Measurements from ENCODE around the gene NUDT4B. TPM values are rescaled to one million over a fixed set of nuclear protein-coding genes. Genes with fewer than 3 reads are reported as not detected.
"Not testable (repeated sequence)": the region's sequence is repeated elsewhere in the genome, so short reads cannot be mapped to it uniquely, and the experiment has no call there.

The NUDT4B gene
- total and polyA plus RNA-seq, 10 of the 15 experiments (the other 5 are each of a cell fraction or from before 2014, with no cell fraction given), result 0.11 to 25.5 (median 5.1) TPM; not detected in 2

DNA sequence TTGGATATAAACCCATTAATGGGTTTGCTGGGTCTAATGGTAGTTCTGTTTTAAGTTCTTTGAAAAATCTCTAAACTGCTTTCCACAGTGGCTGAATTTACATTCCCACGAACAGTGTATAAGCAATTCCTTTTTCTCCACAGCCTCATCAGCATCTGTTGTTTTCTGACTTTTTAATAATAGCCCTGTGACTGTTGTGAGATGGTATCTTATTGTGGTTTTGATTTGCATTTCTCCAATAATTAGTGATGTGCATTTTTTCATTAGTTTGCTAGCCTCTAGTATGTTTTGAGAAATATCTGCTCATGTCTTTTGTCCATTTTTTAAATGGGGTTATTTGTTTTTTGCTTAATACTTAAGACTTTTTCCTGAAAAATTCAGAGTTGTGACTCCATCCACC, 31.8 kb downstream of the NUDT4B start:
- SMC1A ChIA-PET (ENCODE audit: uncharacterized antibody, unreplicated experiment); H2AFZ ChIP-seq (ENCODE audit: control insufficient read depth, low read depth, low read length); H4K20me1 ChIP-seq (ENCODE audit: control insufficient read depth, insufficient read depth); H3K36me3 ChIP-seq (ENCODE audit: control insufficient read depth in 2 of 2, insufficient read depth in 2 of 2, low read length in 1 of 2); H3K27me3 ChIP-seq (replicated peaks in 1 of 2; ENCODE audit: control insufficient read depth in 2 of 2, insufficient read depth in 2 of 2, low read length in 1 of 2); intact Hi-C loops (cut with micrococcal nuclease; ENCODE audit: unreplicated experiment); RAD21 ChIA-PET (ENCODE audit: unreplicated experiment); H3K9ac ChIP-seq (ENCODE audit: control insufficient read depth, insufficient read depth, low read length); CTCF ChIA-PET; H3K4me2 ChIP-seq (ENCODE audit: control insufficient read depth, insufficient read depth); H3K27ac ChIP-seq (ENCODE audit: control insufficient read depth, insufficient read depth); BruUV-seq (replicated peaks); DNase-seq (ENCODE audit: low read depth, low spot score); FAIRE-seq; H3K4me3 ChIP-seq; ATAC-seq; POLR2A ChIA-PET; H3K9me3 ChIP-seq (replicated peaks; ENCODE audit: control insufficient read depth, insufficient read depth, low read length); H3K79me2 ChIP-seq (ENCODE audit: control insufficient read depth, insufficient read depth, low read length); H3K4me1 ChIP-seq (ENCODE audit: control insufficient read depth, insufficient read depth, low read length); in situ Hi-C loops (cut with MboI): not testable (repeated sequence)
- WGBS (ENCODE audit: insufficient coverage, insufficient replicate concordance, low lambda C conversion rate, missing lambda C conversion rate), result no CpG with 5 or more reads among the region's 1 CpG

- BruUV-seq (replicated peaks), result not testable (repeated sequence)
Observed at GRCh38 chr1:148791543-148792099, 43.0 kb downstream of the NUDT4B start.

DNA sequence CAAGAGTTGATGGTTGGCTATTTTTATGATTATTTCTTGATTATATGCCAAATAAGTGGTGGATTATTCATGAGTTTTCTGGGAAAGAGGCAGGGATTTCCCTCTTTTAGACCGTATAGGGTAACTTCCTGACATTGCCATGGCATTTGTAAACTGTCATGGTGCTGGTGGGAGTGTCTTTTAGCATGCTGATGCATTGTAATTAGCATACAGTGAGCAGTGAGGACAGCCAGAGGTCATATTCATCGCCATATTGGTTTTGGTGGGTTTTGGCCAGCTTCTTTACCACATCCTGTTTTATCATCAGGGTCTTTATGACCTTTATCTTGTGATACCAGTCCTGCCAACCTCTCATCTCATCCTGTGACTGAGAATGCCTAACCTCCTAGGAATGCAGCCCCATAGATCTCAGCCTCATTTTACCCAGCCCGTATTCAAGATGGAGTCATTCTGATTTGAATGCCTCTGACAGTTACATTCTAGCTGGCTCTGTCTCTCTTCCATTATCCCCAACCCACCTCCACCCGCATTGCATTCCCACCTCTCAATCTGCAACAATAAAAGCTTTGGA, 45.3 kb downstream of the NUDT4B start:
- SMC1A ChIA-PET (ENCODE audit: uncharacterized antibody, unreplicated experiment); H4K20me1 ChIP-seq (ENCODE audit: control insufficient read depth, insufficient read depth); H2AFZ ChIP-seq (ENCODE audit: control insufficient read depth, low read depth, low read length); H3K27me3 ChIP-seq (replicated peaks in 1 of 2; ENCODE audit: control insufficient read depth in 2 of 2, insufficient read depth in 2 of 2, low read length in 1 of 2); H3K4me1 ChIP-seq (ENCODE audit: control insufficient read depth, insufficient read depth, low read length); CTCF ChIA-PET; H3K9me3 ChIP-seq (replicated peaks; ENCODE audit: control insufficient read depth, insufficient read depth, low read length); DNase-seq (ENCODE audit: low read depth, low spot score); ATAC-seq; intact Hi-C loops (cut with micrococcal nuclease; ENCODE audit: unreplicated experiment); H3K36me3 ChIP-seq (ENCODE audit: control insufficient read depth in 2 of 2, insufficient read depth in 2 of 2, low read length in 1 of 2); H3K27ac ChIP-seq (ENCODE audit: control insufficient read depth, insufficient read depth); FAIRE-seq; H3K4me2 ChIP-seq (ENCODE audit: control insufficient read depth, insufficient read depth); H3K79me2 ChIP-seq (ENCODE audit: control insufficient read depth, insufficient read depth, low read length); RAD21 ChIA-PET (ENCODE audit: unreplicated experiment); in situ Hi-C loops (cut with MboI); H3K9ac ChIP-seq (ENCODE audit: control insufficient read depth, insufficient read depth, low read length); POLR2A ChIA-PET; BruUV-seq (replicated peaks); H3K4me3 ChIP-seq: not testable (repeated sequence)
- no CpG with 5 or more reads among the region's 4 CpGs for WGBS (ENCODE audit: insufficient coverage, insufficient replicate concordance, low lambda C conversion rate, missing lambda C conversion rate)

More at GRCh38 chr1:148791543-148792099, 43.0 kb downstream of the NUDT4B start:
- FAIRE-seq; in situ Hi-C loops (cut with MboI); ATAC-seq; H4K20me1 ChIP-seq (ENCODE audit: control insufficient read depth, insufficient read depth); H3K4me3 ChIP-seq; RAD21 ChIA-PET (ENCODE audit: unreplicated experiment); intact Hi-C loops (cut with micrococcal nuclease; ENCODE audit: unreplicated experiment); CTCF ChIA-PET; POLR2A ChIA-PET; H3K4me1 ChIP-seq (ENCODE audit: control insufficient read depth, insufficient read depth, low read length); DNase-seq (ENCODE audit: low read depth, low spot score); H3K9me3 ChIP-seq (replicated peaks; ENCODE audit: control insufficient read depth, insufficient read depth, low read length); H3K79me2 ChIP-seq (ENCODE audit: control insufficient read depth, insufficient read depth, low read length); H3K4me2 ChIP-seq (ENCODE audit: control insufficient read depth, insufficient read depth); H3K27ac ChIP-seq (ENCODE audit: control insufficient read depth, insufficient read depth); H2AFZ ChIP-seq (ENCODE audit: control insufficient read depth, low read depth, low read length); H3K36me3 ChIP-seq (ENCODE audit: control insufficient read depth in 2 of 2, insufficient read depth in 2 of 2, low read length in 1 of 2); H3K9ac ChIP-seq (ENCODE audit: control insufficient read depth, insufficient read depth, low read length); SMC1A ChIA-PET (ENCODE audit: uncharacterized antibody, unreplicated experiment); H3K27me3 ChIP-seq (replicated peaks in 1 of 2; ENCODE audit: control insufficient read depth in 2 of 2, insufficient read depth in 2 of 2, low read length in 1 of 2): not testable (repeated sequence)
- no CpG with 5 or more reads among the region's 23 CpGs for WGBS (ENCODE audit: insufficient coverage, insufficient replicate concordance, low lambda C conversion rate, missing lambda C conversion rate)
